ENCODE measurements around the gene GGCT.

DNA sequence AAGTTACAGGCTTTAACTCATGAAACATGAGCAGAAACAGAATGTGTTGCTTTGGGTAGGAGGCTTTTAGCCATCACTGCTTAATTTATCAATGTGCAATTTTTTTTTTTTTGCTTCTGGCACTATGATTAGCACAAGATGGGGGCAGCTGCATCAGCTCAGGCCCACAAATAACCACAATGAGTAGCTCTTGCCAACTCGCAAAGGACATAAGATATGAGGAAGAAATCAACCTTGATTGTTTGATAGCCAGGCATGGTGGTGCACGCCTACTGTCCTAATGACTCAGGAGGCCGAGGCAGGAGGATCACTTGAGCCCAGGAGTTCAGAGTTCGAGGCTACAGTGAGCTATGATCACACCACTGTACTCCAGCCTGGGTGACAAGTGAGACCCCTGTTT is 38.4 kb downstream of the GGCT start:
- TF ChIP-seq, protein P1, sequence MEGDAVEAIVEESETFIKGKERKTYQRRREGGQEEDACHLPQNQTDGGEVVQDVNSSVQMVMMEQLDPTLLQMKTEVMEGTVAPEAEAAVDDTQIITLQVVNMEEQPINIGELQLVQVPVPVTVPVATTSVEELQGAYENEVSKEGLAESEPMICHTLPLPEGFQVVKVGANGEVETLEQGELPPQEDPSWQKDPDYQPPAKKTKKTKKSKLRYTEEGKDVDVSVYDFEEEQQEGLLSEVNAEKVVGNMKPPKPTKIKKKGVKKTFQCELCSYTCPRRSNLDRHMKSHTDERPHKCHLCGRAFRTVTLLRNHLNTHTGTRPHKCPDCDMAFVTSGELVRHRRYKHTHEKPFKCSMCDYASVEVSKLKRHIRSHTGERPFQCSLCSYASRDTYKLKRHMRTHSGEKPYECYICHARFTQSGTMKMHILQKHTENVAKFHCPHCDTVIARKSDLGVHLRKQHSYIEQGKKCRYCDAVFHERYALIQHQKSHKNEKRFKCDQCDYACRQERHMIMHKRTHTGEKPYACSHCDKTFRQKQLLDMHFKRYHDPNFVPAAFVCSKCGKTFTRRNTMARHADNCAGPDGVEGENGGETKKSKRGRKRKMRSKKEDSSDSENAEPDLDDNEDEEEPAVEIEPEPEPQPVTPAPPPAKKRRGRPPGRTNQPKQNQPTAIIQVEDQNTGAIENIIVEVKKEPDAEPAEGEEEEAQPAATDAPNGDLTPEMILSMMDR (IDR thresholded peaks at IDR 0.05; ENCODE audit: low read depth, low read length) = no peak
- TF ChIP-seq POLR2A (IDR thresholded peaks at IDR 0.05; ENCODE audit: extremely low read depth, insufficient read length) = no peak
- TF ChIP-seq MYC (IDR thresholded peaks at IDR 0.05; ENCODE audit: low read depth, low read length) = no peak
- TF ChIP-seq MAX (IDR thresholded peaks at IDR 0.05; ENCODE audit: low read depth, low read length) = no peak
